ENCODE results near the gene SPATA6. TPM values are rescaled to one million over a fixed set of nuclear protein-coding genes. Genes with fewer than 3 reads are reported as not detected.
"Not testable (repeated sequence)": the region's sequence is repeated elsewhere in the genome, so short reads cannot be mapped to it uniquely, and the experiment has no call there.

SPATA6 gene
- total RNA-seq, 1 experiment from 2014 or later, result 1.8 TPM

- no peak for DNase-seq (ENCODE audit: low read depth)
These were observed 115.1 kb downstream of the SPATA6 start for GRCh38 chr1:48356901-48357300.

- no peak for DNase-seq (ENCODE audit: low read depth)
These were observed 127.6 kb downstream of the SPATA6 start for GRCh38 chr1:48344373-48344772.

GRCh38 chr1:48341221-48341620 lies 130.8 kb downstream of the SPATA6 start:
- no peak for DNase-seq (ENCODE audit: low read depth)

GRCh38 chr1:48338257-48338656 lies 133.7 kb downstream of the SPATA6 start:
- DNase-seq (ENCODE audit: low read depth), result no peak

- DNase-seq (ENCODE audit: low read depth), result no peak
These were observed 138.7 kb downstream of the SPATA6 start for GRCh38 chr1:48333316-48333715.

GRCh38 chr1:48332115-48332514 lies 139.9 kb downstream of the SPATA6 start:
- no peak for DNase-seq (ENCODE audit: low read depth)

GRCh38 chr1:48329905-48330304 lies 142.1 kb downstream of the SPATA6 start:
- DNase-seq (ENCODE audit: low read depth), result no peak

GRCh38 chr1:48329486-48329885 lies 142.5 kb downstream of the SPATA6 start:
- DNase-seq (ENCODE audit: low read depth), result no peak

- DNase-seq (ENCODE audit: low read depth), result not testable (repeated sequence)
These were observed 160.2 kb downstream of the SPATA6 start for GRCh38 chr1:48311829-48312228.

- DNase-seq (ENCODE audit: low read depth), result no peak
These were observed 162.4 kb downstream of the SPATA6 start for GRCh38 chr1:48309564-48310082.

GRCh38 chr1:48302652-48303051 lies 169.4 kb downstream of the SPATA6 start:
- DNase-seq (ENCODE audit: low read depth), result no peak

- DNase-seq (ENCODE audit: low read depth), result no peak
These were observed 177.3 kb downstream of the SPATA6 start for GRCh38 chr1:48294656-48295055.

- DNase-seq (ENCODE audit: low read depth), result not testable (repeated sequence)
These were observed 177.9 kb downstream of the SPATA6 start for GRCh38 chr1:48294094-48294493.

- DNase-seq (ENCODE audit: low read depth), result no peak
These were observed 179.3 kb downstream of the SPATA6 start for GRCh38 chr1:48292706-48293105.

- DNase-seq (ENCODE audit: low read depth), result no peak
These were observed 180.6 kb downstream of the SPATA6 start for GRCh38 chr1:48291421-48291820.

- no peak for DNase-seq (ENCODE audit: low read depth)
These were observed 186.5 kb downstream of the SPATA6 start for GRCh38 chr1:48285525-48285924.

GRCh38 chr1:48284696-48285420 lies 187.1 kb downstream of the SPATA6 start:
- not testable (repeated sequence) for DNase-seq (ENCODE audit: low read depth)

GRCh38 chr1:48282329-48282728 lies 189.7 kb downstream of the SPATA6 start:
- DNase-seq (ENCODE audit: low read depth), result not testable (repeated sequence)

GRCh38 chr1:48277437-48277836 lies 194.6 kb downstream of the SPATA6 start:
- not testable (repeated sequence) for DNase-seq (ENCODE audit: low read depth)

GRCh38 chr1:48266576-48266975 lies 205.4 kb downstream of the SPATA6 start:
- DNase-seq (ENCODE audit: low read depth), result no peak

- DNase-seq (ENCODE audit: low read depth), result no peak
These were observed 209.0 kb downstream of the SPATA6 start for GRCh38 chr1:48263041-48263440.

- DNase-seq (ENCODE audit: low read depth), result no peak
These were observed 210.1 kb downstream of the SPATA6 start for GRCh38 chr1:48261881-48262400.

- no peak for DNase-seq (ENCODE audit: low read depth)
These were observed 213.9 kb downstream of the SPATA6 start for GRCh38 chr1:48258106-48258505.

All from M059J (cell line).